ENCODE measurements around the gene GNG10. TPM values are rescaled to one million over a fixed set of nuclear protein-coding genes. Genes with fewer than 3 reads are reported as not detected.

Gene GNG10
- total RNA-seq, 1 donor from 2014 or later: 10.2 TPM

DNA sequence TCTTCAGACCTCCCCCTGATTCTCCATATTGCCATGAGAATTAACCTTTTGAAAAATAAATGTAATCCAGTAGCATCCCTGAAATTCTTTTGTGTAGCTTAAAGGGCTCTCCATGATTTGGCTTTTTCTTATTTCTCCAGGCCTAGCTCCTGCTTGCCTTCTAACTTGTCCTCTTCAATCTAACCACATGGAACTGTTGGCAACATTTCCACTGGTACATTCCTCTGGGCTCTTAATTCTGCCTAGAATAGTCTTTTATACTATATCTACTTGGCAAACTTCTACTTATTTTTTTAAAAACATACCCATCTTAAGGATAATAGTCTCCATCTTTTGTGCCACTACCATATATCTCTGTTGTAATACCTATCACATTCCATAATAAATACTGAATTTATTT is 54.1 kb downstream of the GNG10 start:
- no peak for ATAC-seq (ENCODE audit: low read depth)
- CTCF ChIA-PET: no interaction called here

DNA sequence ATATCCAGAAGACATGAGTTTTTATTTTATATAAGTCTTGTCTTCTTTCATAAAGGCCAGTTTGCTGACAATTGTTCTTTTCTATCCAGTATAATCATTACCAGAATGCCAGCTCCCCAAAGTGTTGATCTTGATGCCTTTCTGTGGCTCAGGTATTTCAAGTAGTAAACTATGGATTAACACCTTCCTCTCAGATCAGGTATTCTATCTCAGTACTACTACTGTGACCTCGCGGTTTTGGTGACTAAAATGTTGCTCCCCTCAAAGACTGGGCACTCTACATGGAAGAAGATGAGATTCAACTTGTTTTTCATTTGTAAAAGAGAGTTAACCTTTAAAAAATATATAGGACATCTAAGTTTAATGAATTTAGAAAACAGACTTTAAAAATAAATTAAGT is 58.1 kb downstream of the GNG10 start:
- Mint-ChIP-seq H3K9me3 (no peaks in the 10 kb centered on the region), H3K4me1 (no peaks in the 10 kb centered on the region), H3K27me3 (no peaks in the 10 kb centered on the region), H3K4me3 (no peak overlapping the region), H3K36me3 (ENCODE audit: low read depth) (no peaks in the 10 kb centered on the region), H3K27ac (no peak overlapping the region)
- ATAC-seq (ENCODE audit: low read depth) (no peak), DNase-seq (no peak)
- TF ChIP-seq, protein P1, sequence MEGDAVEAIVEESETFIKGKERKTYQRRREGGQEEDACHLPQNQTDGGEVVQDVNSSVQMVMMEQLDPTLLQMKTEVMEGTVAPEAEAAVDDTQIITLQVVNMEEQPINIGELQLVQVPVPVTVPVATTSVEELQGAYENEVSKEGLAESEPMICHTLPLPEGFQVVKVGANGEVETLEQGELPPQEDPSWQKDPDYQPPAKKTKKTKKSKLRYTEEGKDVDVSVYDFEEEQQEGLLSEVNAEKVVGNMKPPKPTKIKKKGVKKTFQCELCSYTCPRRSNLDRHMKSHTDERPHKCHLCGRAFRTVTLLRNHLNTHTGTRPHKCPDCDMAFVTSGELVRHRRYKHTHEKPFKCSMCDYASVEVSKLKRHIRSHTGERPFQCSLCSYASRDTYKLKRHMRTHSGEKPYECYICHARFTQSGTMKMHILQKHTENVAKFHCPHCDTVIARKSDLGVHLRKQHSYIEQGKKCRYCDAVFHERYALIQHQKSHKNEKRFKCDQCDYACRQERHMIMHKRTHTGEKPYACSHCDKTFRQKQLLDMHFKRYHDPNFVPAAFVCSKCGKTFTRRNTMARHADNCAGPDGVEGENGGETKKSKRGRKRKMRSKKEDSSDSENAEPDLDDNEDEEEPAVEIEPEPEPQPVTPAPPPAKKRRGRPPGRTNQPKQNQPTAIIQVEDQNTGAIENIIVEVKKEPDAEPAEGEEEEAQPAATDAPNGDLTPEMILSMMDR (IDR thresholded peaks at IDR 0.05): no peak
- POLR2A ChIA-PET: no interaction called here
- CTCF ChIA-PET: no interaction called here
- intact Hi-C loops (cut with micrococcal nuclease): no loop called here

More for the DNA sequence above, 54.1 kb downstream of the GNG10 start:
- Mint-ChIP-seq H3K9me3 (no peaks in the 10 kb centered on the region), H3K4me1 (no peaks in the 10 kb centered on the region), H3K36me3 (ENCODE audit: low read depth) (no peaks in the 10 kb centered on the region), H3K27ac (no peak overlapping the region), H3K4me3 (no peak overlapping the region), H3K27me3 (no peaks in the 10 kb centered on the region)
- no peak for DNase-seq
- POLR2A ChIA-PET: no interaction called here
- TF ChIP-seq, protein P1 (IDR thresholded peaks at IDR 0.05): no peak
- intact Hi-C loops (cut with micrococcal nuclease): no loop called here

Other genes starting within 250 kb of the GNG10 start
- gene ECPAS, start 177.2 kb upstream of the GNG10 start, total RNA-seq: 74.2 and 81.9 TPM in 2 replicates
- gene ZNF483, start 136.4 kb upstream of the GNG10 start, total RNA-seq: 1.4 and 2.7 TPM in 2 replicates
- 0.24 and 0.35 TPM in 2 replicates for gene PTGR1, start 62.0 kb upstream of the GNG10 start, total RNA-seq
- gene DNAJC25, start 30.3 kb upstream of the GNG10 start, total RNA-seq: 3.5 and 4.3 TPM in 2 replicates
- not detected in 2 replicates for gene SHOC1, start 133.3 kb downstream of the GNG10 start, total RNA-seq
- 103 and 111 TPM in 2 replicates for gene UGCG, start 235.2 kb downstream of the GNG10 start, total RNA-seq